SU-DHL-6 (cell line): Measurements from ENCODE around the gene POC1A.

Experiments used
- H2AFZ ChIP-seq: fragments of 200-600 bp; sonication (generic); 2 replicates; pipeline ENCODE4 v1.6.1; 2014; ENCODE audit warnings: low read depth, mild to moderate bottlenecking, moderate library complexity, mixed read lengths, antibody characterized with exemption, low read length; ENCODE audit not compliant: severe bottlenecking
- H3F3A ChIP-seq: fragments of 200-600 bp; shearing (Covaris generic); 2 replicates; pipeline ENCODE4 v1.6.0; 2016; ENCODE audit warnings: antibody characterized with exemption, mild to moderate bottlenecking; ENCODE audit not compliant: insufficient read depth
- H3K27ac ChIP-seq: fragments of 200-600 bp; sonication (generic); 2 replicates; pipeline ENCODE4 v1.5.1; 2016; ENCODE audit warnings: low read depth, mild to moderate bottlenecking, low read length, moderate library complexity, mixed read lengths
- H3K27me3 ChIP-seq: fragments of 200-600 bp; sonication (generic), shearing (Covaris generic); 2 replicates; pipeline ENCODE4 v1.6.0; 2014; ENCODE audit warnings: mild to moderate bottlenecking, low read length
- H3K36me3 ChIP-seq: fragments of 200-600 bp; sonication (generic); 2 replicates; pipeline ENCODE4 v1.6.1; 2014; ENCODE audit warnings: mild to moderate bottlenecking, low read length, mixed read lengths
- H3K4me2 ChIP-seq: fragments of 300-600, 200-600 bp; shearing (Covaris generic), sonication (generic); 2 replicates; pipeline ENCODE4 v1.6.0; 2014; ENCODE audit warnings: low read length, low read depth, mild to moderate bottlenecking; ENCODE audit not compliant: poor library complexity, severe bottlenecking
- H3K4me3 ChIP-seq: fragments of 200-600 bp; sonication (generic); 2 replicates; pipeline ENCODE4 v1.5.1; 2014; ENCODE audit warnings: antibody characterized with exemption, low read length, mild to moderate bottlenecking, mixed read lengths; ENCODE audit not compliant: insufficient read depth, poor library complexity, severe bottlenecking
- H3K79me2 ChIP-seq: fragments of 200-600 bp; sonication (generic); 2 replicates; pipeline ENCODE4 v1.6.1; 2014; ENCODE audit warnings: mild to moderate bottlenecking, low read length, moderate library complexity; ENCODE audit not compliant: insufficient read depth
- H3K9ac ChIP-seq: fragments of 200-600 bp; sonication (generic); 2 replicates; pipeline ENCODE4 v1.7.0; 2014; ENCODE audit warnings: mild to moderate bottlenecking, low read length
- H3K9me2 ChIP-seq: fragments of 200-600 bp; sonication (generic); replicated peaks from 2 replicates; pipeline ENCODE4 v1.6.1; 2014; ENCODE audit warnings: low read length; ENCODE audit not compliant: insufficient read depth
- H3K9me3 ChIP-seq: fragments of 200-600 bp; sonication (generic); 2 replicates; pipeline ENCODE4 v1.6.1; 2014; ENCODE audit warnings: low read length, mixed read lengths; ENCODE audit not compliant: insufficient read depth
- H4K20me1 ChIP-seq: fragments of 200-600 bp; sonication (generic); 2 replicates; pipeline ENCODE4 v1.6.1; 2014; ENCODE audit warnings: low read depth, mild to moderate bottlenecking, antibody characterized with exemption, low read length, moderate library complexity, mixed read lengths
- EZH2phosphoT487 ChIP-seq: fragments of 200-600 bp; sonication (generic), shearing (Covaris generic); conservative IDR thresholded peaks from 2 replicates; pipeline ENCODE4 v1.6.1; 2018; ENCODE audit warnings: mild to moderate bottlenecking, antibody characterized with exemption, low read length, moderate library complexity, mixed read lengths
- TF ChIP-seq, protein P1 (sequence below): fragments of 200-600 bp; sonication (generic); IDR thresholded peaks from one replicate; pipeline ENCODE4 v1.5.1; 2017; ENCODE audit warnings: antibody characterized with exemption, mild to moderate bottlenecking, low read length, moderate library complexity; ENCODE audit not compliant: insufficient read depth, poor library complexity, severe bottlenecking

Gene POC1A

GRCh38 chr3:52174896-52175295, 20.7 kb upstream of the POC1A start:
- Histone ChIP-seq H3K9me2 (no peaks in the 10 kb centered on the region), H3K27me3 (no peaks in the 10 kb centered on the region), H3K9me3 (no peaks in the 10 kb centered on the region), H3K9ac (no peak overlapping the region), H2AFZ (no peak overlapping the region), H3K27ac (no peak overlapping the region), H3K79me2 (no peaks in the 10 kb centered on the region), H3F3A (no peaks in the 10 kb centered on the region), H3K36me3 (no peaks in the 10 kb centered on the region), H3K4me3 (no peak overlapping the region), H3K4me2 (no peak overlapping the region), H4K20me1 (no peaks in the 10 kb centered on the region)
- TF ChIP-seq, protein P1, sequence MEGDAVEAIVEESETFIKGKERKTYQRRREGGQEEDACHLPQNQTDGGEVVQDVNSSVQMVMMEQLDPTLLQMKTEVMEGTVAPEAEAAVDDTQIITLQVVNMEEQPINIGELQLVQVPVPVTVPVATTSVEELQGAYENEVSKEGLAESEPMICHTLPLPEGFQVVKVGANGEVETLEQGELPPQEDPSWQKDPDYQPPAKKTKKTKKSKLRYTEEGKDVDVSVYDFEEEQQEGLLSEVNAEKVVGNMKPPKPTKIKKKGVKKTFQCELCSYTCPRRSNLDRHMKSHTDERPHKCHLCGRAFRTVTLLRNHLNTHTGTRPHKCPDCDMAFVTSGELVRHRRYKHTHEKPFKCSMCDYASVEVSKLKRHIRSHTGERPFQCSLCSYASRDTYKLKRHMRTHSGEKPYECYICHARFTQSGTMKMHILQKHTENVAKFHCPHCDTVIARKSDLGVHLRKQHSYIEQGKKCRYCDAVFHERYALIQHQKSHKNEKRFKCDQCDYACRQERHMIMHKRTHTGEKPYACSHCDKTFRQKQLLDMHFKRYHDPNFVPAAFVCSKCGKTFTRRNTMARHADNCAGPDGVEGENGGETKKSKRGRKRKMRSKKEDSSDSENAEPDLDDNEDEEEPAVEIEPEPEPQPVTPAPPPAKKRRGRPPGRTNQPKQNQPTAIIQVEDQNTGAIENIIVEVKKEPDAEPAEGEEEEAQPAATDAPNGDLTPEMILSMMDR: no peak
- TF ChIP-seq EZH2phosphoT487: no peak

GRCh38 chr3:52173101-52173500, 18.9 kb upstream of the POC1A start:
- Histone ChIP-seq H4K20me1 (no peaks in the 10 kb centered on the region), H2AFZ (no peak overlapping the region), H3K79me2 (no peaks in the 10 kb centered on the region), H3K4me2 (no peak overlapping the region), H3K9me3 (no peaks in the 10 kb centered on the region), H3K9me2 (no peaks in the 10 kb centered on the region), H3K27me3 (no peaks in the 10 kb centered on the region), H3F3A (no peaks in the 10 kb centered on the region), H3K4me3 (no peak overlapping the region), H3K36me3 (no peaks in the 10 kb centered on the region), H3K27ac (no peak overlapping the region), H3K9ac (no peak overlapping the region)
- no peak for TF ChIP-seq EZH2phosphoT487
- TF ChIP-seq, protein P1: no peak

DNA sequence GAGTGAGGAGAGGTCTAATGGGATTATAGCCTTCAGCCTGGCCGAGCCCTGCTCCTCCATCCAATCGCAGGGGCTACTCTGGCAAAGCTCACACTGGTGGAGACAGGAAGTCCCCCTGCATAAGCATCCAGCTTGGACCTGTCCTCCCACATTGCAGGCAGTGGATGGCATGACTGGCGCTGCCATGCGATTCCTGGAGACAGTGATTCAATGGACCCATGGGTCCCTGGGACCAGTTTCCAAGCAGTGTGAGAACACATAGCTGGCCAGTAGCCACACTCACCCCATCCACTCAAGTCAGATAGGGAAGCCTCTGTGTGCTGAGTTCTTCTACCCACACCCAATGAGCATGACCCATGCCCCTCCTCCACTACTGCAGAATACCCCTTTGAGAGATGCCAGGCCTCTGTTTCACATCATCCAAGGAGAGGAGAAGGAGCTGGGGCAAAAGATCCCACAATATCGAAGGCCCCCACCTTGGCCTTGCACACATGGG, 18.1 kb upstream of the POC1A start:
- Histone ChIP-seq H2AFZ (no peak overlapping the region), H3K36me3 (no peaks in the 10 kb centered on the region), H4K20me1 (no peaks in the 10 kb centered on the region), H3K9ac (no peak overlapping the region), H3K9me3 (no peaks in the 10 kb centered on the region), H3K4me3 (no peak overlapping the region), H3K27ac (no peak overlapping the region), H3K9me2 (no peaks in the 10 kb centered on the region), H3K4me2 (no peak overlapping the region), H3K27me3 (no peaks in the 10 kb centered on the region), H3K79me2 (no peaks in the 10 kb centered on the region), H3F3A (no peaks in the 10 kb centered on the region)
- no peak for TF ChIP-seq EZH2phosphoT487
- TF ChIP-seq, protein P1: no peak
